B cell (primary cell): ENCODE measurements around the gene CEP85L. TPM values are rescaled to one million over a fixed set of nuclear protein-coding genes. Genes with fewer than 3 reads are reported as not detected.

ENCODE experiments used
- ATAC-seq: fragments of 200-7000 bp; cut with Tn5 transposase; one replicate; pipeline ENCODE4 v1.10.0; 2021; ENCODE audit warnings: low read depth, mild to moderate bottlenecking, moderate number of reproducible peaks, moderate library complexity
- CTCF ChIA-PET: fragments of 350-600 bp; sonication (Branson Sonifier 250); formaldehyde crosslinking; loops from one replicate; lab custom pipeline; 2021; ENCODE audit warnings: antibody characterized with exemption, inconsistent platforms; lab: Charles Lee
- POLR2A ChIA-PET: fragments of 350-600 bp; sonication (Branson Sonifier 250); formaldehyde crosslinking; loops from one replicate; lab custom pipeline; 2021; ENCODE audit warnings: antibody characterized with exemption; lab: Charles Lee
- DNase-seq: peaks from one replicate; pipeline ENCODE4 v3.0.0; 2013
- H2AFZ ChIP-seq: 2 replicates; pipeline ENCODE4 v1.6.1; 2012; ENCODE audit warnings: mild to moderate bottlenecking, low read depth, low read length; ENCODE audit not compliant: insufficient read depth, poor library complexity, severe bottlenecking
- H3K27ac ChIP-seq, 2 donors: 1 replicate in 1 of 2; 2 replicates in 1 of 2; pipeline ENCODE4 v1.5.1; 2012 to 2013; ENCODE audit warnings: low read length in 2 of 2, mild to moderate bottlenecking in 2 of 2, moderate library complexity in 1 of 2
- H3K27me3 ChIP-seq, 4 experiments: fragments of 200-600 bp in 1 of 4; sonication (generic) in 1 of 4; replicated peaks in 1 of 4; 1 replicate in 2 of 4; 2 replicates in 2 of 4; pipeline versions ENCODE4 v1.6.1 to v1.7.0; 2013 to 2016; ENCODE audit warnings: low read length in 3 of 4, mild to moderate bottlenecking in 2 of 4, mixed read lengths in 1 of 4, moderate library complexity in 1 of 4; ENCODE audit not compliant: insufficient read depth in 4 of 4, control insufficient read depth in 3 of 4; ENCODE audit errors: control extremely low read depth in 1 of 4
- H3K36me3 ChIP-seq, 2 experiments: replicated peaks in 1 of 2; 1 replicate in 1 of 2; 2 replicates in 1 of 2; pipeline versions ENCODE4 v1.6.1 to v1.7.1; 2013; ENCODE audit warnings: low read length in 1 of 2; ENCODE audit not compliant: insufficient read depth in 2 of 2, control insufficient read depth in 1 of 2; ENCODE audit errors: control extremely low read depth in 1 of 2, extremely low read depth in 1 of 2
- H3K4me1 ChIP-seq, 2 donors: fragments of 200-600 bp in 1 of 2; sonication (generic) in 1 of 2; 1 replicate in 1 of 2; 2 replicates in 1 of 2; pipeline versions ENCODE4 v1.5.1 to v1.6.1; 2013 to 2017; ENCODE audit warnings: low read length in 2 of 2; ENCODE audit not compliant: control insufficient read depth in 2 of 2, insufficient read depth in 2 of 2
- H3K4me2 ChIP-seq: replicated peaks from 2 replicates; pipeline ENCODE3; 2012; ENCODE audit warnings: mild to moderate bottlenecking, low read depth, low read length; ENCODE audit not compliant: poor library complexity, severe bottlenecking
- H3K4me3 ChIP-seq, 5 experiments: fragments of 200-600 bp in 1 of 5; sonication (generic) in 1 of 5; 1 replicate in 3 of 5; 2 replicates in 2 of 5; pipeline versions ENCODE4 v1.5.1 to v1.7.0; 2011 to 2016; ENCODE audit warnings: low read length in 4 of 5, mild to moderate bottlenecking in 4 of 5, low read depth in 2 of 5, control low read depth in 1 of 5, moderate library complexity in 1 of 5; ENCODE audit not compliant: insufficient read depth in 1 of 5; ENCODE audit errors: control extremely low read depth in 1 of 5, extremely low read depth in 1 of 5
- H3K79me2 ChIP-seq: fragments of 200-600 bp; sonication (generic); one replicate; pipeline ENCODE4 v1.6.0; 2016; ENCODE audit warnings: low read length; ENCODE audit not compliant: control insufficient read depth, insufficient read depth
- H3K9ac ChIP-seq: fragments of 200-600 bp; sonication (generic); 2 replicates; pipeline ENCODE4 v1.6.1; 2017; ENCODE audit warnings: mild to moderate bottlenecking, low read length, moderate library complexity
- H3K9me3 ChIP-seq, 3 donors: one replicate each; pipeline versions ENCODE4 v1.6.1 to v1.7.1; 2013; ENCODE audit warnings: low read length in 2 of 3; ENCODE audit not compliant: control insufficient read depth in 2 of 3, insufficient read depth in 1 of 3; ENCODE audit errors: control extremely low read depth in 1 of 3
- H4K20me1 ChIP-seq: 2 replicates; pipeline ENCODE4 v1.6.0; 2012; ENCODE audit warnings: mild to moderate bottlenecking, low read length; ENCODE audit not compliant: insufficient read depth, control insufficient read depth, poor library complexity, severe bottlenecking
- H3K27ac Mint-ChIP-seq: one replicate; pipeline ENCODE4 v1.8.0; 2021; ENCODE audit warnings: mixed read lengths
- H3K27me3 Mint-ChIP-seq: one replicate; pipeline ENCODE4 v1.8.0; 2021; ENCODE audit warnings: mixed read lengths
- H3K4me1 Mint-ChIP-seq: one replicate; pipeline ENCODE4 v1.8.0; 2021; ENCODE audit warnings: mixed read lengths
- H3K4me3 Mint-ChIP-seq: one replicate; pipeline ENCODE4 v1.8.0; 2021; ENCODE audit warnings: mixed read lengths
- H3K9me3 Mint-ChIP-seq: one replicate; pipeline ENCODE4 v1.8.0; 2022; ENCODE audit warnings: mixed read lengths; ENCODE audit not compliant: insufficient read depth
- EZH2 ChIP-seq: IDR thresholded peaks from 2 replicates; pipeline ENCODE4 v1.6.1; 2012; ENCODE audit warnings: borderline replicate concordance, low read depth, mild to moderate bottlenecking, moderate library complexity, low read length; ENCODE audit not compliant: insufficient read depth, poor library complexity, severe bottlenecking
- WGBS: methylation state at CpG from one replicate; pipeline ENCODE4 v1.1.5; 2013; ENCODE audit warnings: missing lambda C conversion rate; ENCODE audit not compliant: insufficient coverage; 5-methylcytosine and 5-hydroxymethylcytosine counted together
- intact Hi-C: fragments of 100-400 bp; cut with micrococcal nuclease; formaldehyde crosslinking; loops from one replicate; pipeline ENCODE4 v1.10.0; 2022
- polyA plus RNA-seq: library from polyadenylated mRNA; depleted of rRNA; stranded (reverse); fragments of >200 nt; gene quantifications from 2 replicates; pipeline ENCODE4 v1.2.3, GENCODE V29; 2012
- total RNA-seq, 2 donors: library from RNA; stranded (reverse); fragments of 120-200 nt in 1 of 2; gene quantifications; 1 replicate in 1 of 2; 2 replicates in 1 of 2; pipeline versions ENCODE4 v1.2.3 to v1.2.4, GENCODE V29; 2013 to 2022
- TF ChIP-seq, protein P1 (sequence below): fragments of 200-600 bp; IDR thresholded peaks from one replicate; pipeline ENCODE4 v1.8.0; 2022; ENCODE audit warnings: antibody characterized with exemption, mild to moderate bottlenecking

The CEP85L gene
- total and polyA plus RNA-seq, 2 donors (not counting 1 experiment from before 2014, with no cell fraction given) = 7.6 to 32.1 TPM

DNA sequence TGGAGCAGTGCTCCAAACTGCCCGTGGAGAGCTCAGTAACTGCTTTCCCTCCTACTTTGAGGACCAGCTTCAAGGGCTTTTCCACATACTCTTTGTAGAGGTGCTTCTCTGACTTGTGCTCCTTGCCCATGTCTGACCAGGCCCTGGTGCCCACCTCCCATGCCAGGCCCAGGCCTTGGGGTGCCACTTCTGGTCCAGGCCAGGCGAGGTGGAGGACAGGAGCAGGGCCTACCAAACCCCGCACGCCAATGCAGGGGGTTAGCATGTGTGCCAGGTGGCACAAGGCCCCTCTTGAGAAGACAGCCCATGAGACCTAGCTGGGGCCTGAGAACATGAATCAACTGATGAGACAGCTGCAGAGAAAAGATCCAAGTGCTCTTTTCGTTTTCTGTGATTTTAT is 150.3 kb downstream of the CEP85L start:
- TF ChIP-seq EZH2 = no peak
- TF ChIP-seq, protein P1, sequence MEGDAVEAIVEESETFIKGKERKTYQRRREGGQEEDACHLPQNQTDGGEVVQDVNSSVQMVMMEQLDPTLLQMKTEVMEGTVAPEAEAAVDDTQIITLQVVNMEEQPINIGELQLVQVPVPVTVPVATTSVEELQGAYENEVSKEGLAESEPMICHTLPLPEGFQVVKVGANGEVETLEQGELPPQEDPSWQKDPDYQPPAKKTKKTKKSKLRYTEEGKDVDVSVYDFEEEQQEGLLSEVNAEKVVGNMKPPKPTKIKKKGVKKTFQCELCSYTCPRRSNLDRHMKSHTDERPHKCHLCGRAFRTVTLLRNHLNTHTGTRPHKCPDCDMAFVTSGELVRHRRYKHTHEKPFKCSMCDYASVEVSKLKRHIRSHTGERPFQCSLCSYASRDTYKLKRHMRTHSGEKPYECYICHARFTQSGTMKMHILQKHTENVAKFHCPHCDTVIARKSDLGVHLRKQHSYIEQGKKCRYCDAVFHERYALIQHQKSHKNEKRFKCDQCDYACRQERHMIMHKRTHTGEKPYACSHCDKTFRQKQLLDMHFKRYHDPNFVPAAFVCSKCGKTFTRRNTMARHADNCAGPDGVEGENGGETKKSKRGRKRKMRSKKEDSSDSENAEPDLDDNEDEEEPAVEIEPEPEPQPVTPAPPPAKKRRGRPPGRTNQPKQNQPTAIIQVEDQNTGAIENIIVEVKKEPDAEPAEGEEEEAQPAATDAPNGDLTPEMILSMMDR = no peak
- H3K27ac Mint-ChIP-seq = no peak overlapping the region
- no peak for ATAC-seq
- no peaks in the 10 kb centered on the region for H3K27me3 Mint-ChIP-seq
- H4K20me1 ChIP-seq = no peaks in the 10 kb centered on the region
- H3K4me1 ChIP-seq = no peaks in the 10 kb centered on the region
- no peaks in the 10 kb centered on the region for H3K4me1 Mint-ChIP-seq
- H3K27ac ChIP-seq = no peak overlapping the region
- ChIA-PET CTCF (no interaction called here), POLR2A (no interaction called here)
- H3K4me3 Mint-ChIP-seq = no peak overlapping the region
- 99% methylated on average over 5 of the region's 5 CpGs for WGBS
- H3K79me2 ChIP-seq = no peaks in the 10 kb centered on the region
- intact Hi-C loops = no loop called here
- H3K9me3 ChIP-seq = peaks cover 0 to 4% (median 0%) of the 10 kb centered on the region in 3 donors
- peaks cover 2 to 36% of the 10 kb centered on the region in 2 experiments for H3K36me3 ChIP-seq
- DNase-seq = no peak
- no peak overlapping the region for H3K4me2 ChIP-seq
- H2AFZ ChIP-seq = no peak overlapping the region
- no peak overlapping the region for H3K4me3 ChIP-seq
- H3K27me3 ChIP-seq = no peaks in the 10 kb centered on the region
- H3K9me3 Mint-ChIP-seq = peaks cover 2% of the 10 kb centered on the region
- no peak overlapping the region for H3K9ac ChIP-seq

GRCh38 chr6:118500130-118501015 is 151.0 kb downstream of the CEP85L start:
- Histone ChIP-seq H3K36me3 (peaks cover 2 to 43% of the 10 kb centered on the region in 2 experiments), H3K9ac (no peak overlapping the region), H3K4me1 (no peaks in the 10 kb centered on the region), H3K27me3 (no peaks in the 10 kb centered on the region), H3K27ac (no peak overlapping the region), H2AFZ (no peak overlapping the region), H3K79me2 (no peaks in the 10 kb centered on the region), H3K9me3 (peaks cover 0 to 4% (median 0%) of the 10 kb centered on the region in 3 donors), H3K4me3 (no peak overlapping the region), H3K4me2 (no peak overlapping the region), H4K20me1 (no peaks in the 10 kb centered on the region)
- CTCF ChIA-PET = no interaction called here
- ATAC-seq = no peak
- POLR2A ChIA-PET = no interaction called here
- Mint-ChIP-seq H3K27me3 (no peaks in the 10 kb centered on the region), H3K4me3 (no peak overlapping the region), H3K27ac (no peak overlapping the region), H3K4me1 (no peaks in the 10 kb centered on the region), H3K9me3 (peaks cover 2% of the 10 kb centered on the region)
- TF ChIP-seq, protein P1 = no peak
- TF ChIP-seq EZH2 = no peak
- DNase-seq = no peak
- 99% methylated on average over 9 of the region's 10 CpGs for WGBS
- intact Hi-C loops = no loop called here
